ENCODE results near the gene BPIFA2.

The BPIFA2 gene

DNA sequence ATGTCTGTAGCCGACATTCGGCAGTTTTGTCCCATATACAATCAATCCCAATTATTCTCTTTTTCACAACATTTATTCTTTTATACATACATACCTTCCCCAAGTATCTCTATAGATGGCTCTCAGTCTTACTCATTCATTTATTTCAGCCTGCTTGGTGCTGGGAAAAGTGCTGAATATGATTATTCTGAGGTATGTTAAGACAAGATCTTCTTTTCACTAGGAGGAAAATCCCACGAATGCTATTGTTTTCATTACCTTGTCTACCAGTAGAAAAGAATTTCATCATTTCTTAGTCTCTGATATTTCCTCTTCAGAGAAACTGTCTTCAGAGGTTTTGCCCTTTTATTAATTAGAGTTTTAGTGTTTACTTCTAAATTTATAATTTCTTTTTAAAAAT lies 35.5 kb downstream of the BPIFA2 start:
- no peak for FAIRE-seq

- FAIRE-seq = no peak
Measured at GRCh38 chr20:33209789-33210188, 41.8 kb downstream of the BPIFA2 start.

GRCh38 chr20:33210371-33210770 lies 42.4 kb downstream of the BPIFA2 start:
- no peak for FAIRE-seq

DNA sequence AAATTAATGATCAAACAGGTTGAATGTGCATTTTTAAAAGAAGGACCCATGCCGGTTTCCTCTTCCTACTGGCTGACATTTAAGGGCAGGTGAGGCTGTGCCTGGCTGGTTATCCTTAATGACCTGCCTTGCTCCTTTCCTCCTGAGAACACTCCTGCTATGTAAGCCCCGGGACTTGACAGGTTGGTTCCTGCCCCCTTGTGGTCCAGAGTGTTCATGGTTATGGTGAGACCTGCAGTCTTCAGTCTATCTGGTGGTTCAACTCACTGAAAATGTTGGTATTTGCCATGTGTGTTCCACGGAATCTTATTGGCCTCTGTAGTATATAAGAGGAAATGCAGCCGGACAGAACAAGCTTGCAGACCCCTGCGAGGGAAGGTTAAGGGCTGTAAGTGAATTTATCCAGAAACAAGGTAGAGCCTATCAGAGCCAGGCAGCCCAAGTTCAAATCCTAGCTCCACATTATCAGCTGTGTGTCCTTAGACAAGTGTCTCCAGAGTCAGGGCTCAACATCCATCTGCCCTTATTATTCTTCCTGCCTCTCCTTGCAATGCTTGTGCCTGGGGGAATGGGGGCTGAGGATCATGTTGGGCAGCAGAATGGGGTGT lies 44.0 kb downstream of the BPIFA2 start:
- no peak for FAIRE-seq

GRCh38 chr20:33217052-33217451 lies 49.1 kb downstream of the BPIFA2 start, which contains the start of gene BPIFA3:
TSS of gene BPIFA3 (plus strand) at chr20:33217352. CDS start at chr20:33217537, 185 bp downstream.
- FAIRE-seq = no peak

GRCh38 chr20:33224399-33224798 lies 56.4 kb downstream of the BPIFA2 start:
- no peak for FAIRE-seq

DNA sequence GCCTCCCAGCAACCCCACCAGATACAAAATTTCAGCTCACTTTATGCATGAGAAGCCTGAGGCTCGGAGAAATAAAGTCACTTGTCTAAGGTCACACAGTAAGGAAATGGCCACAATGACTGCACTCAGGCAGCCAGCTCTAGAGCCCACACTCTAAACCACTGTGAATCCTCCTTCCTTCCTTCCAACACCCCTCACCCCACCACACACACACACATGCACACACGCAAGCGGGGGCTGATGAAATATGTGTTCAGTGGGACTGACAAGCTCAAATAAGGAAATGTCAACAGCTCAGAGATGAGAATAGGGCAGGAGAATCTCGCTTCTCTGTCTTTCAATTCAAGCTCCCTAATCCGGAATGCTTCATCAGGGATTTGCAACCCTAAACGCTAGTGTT lies 61.9 kb downstream of the BPIFA2 start:
- FAIRE-seq = no peak
